WI38 (cell line): ENCODE measurements around the gene BRINP3.

ENCODE experiments used
- H3K4me3 ChIP-seq: 2 replicates; pipeline ENCODE4 v1.5.1; 2011; ENCODE audit warnings: low read depth, mild to moderate bottlenecking, control low read depth, low read length
- CTCF ChIP-seq: IDR thresholded peaks from 2 replicates; pipeline ENCODE4 v1.5.1; 2012; ENCODE audit warnings: low read depth, mild to moderate bottlenecking, control low read depth, low read length

Gene BRINP3

GRCh38 chr1:190328871-190329270 lies 148.8 kb downstream of the BRINP3 start:
- TF ChIP-seq CTCF = no peak
- no peak overlapping the region for H3K4me3 ChIP-seq

- H3K4me3 ChIP-seq = no peak overlapping the region
- TF ChIP-seq CTCF = no peak
Observed at GRCh38 chr1:190328361-190328760, 149.3 kb downstream of the BRINP3 start.

- TF ChIP-seq CTCF = no peak
- H3K4me3 ChIP-seq = no peak overlapping the region
Observed at GRCh38 chr1:190327271-190327670, 150.4 kb downstream of the BRINP3 start.

GRCh38 chr1:190323530-190323929 lies 154.1 kb downstream of the BRINP3 start:
- H3K4me3 ChIP-seq = no peak overlapping the region
- no peak for TF ChIP-seq CTCF

GRCh38 chr1:190322274-190322673 lies 155.4 kb downstream of the BRINP3 start:
- no peak overlapping the region for H3K4me3 ChIP-seq
- no peak for TF ChIP-seq CTCF

- H3K4me3 ChIP-seq = no peak overlapping the region
- no peak for TF ChIP-seq CTCF
Observed at GRCh38 chr1:190320952-190321351, 156.7 kb downstream of the BRINP3 start.

GRCh38 chr1:190312763-190313162 lies 164.9 kb downstream of the BRINP3 start:
- no peak overlapping the region for H3K4me3 ChIP-seq
- no peak for TF ChIP-seq CTCF
